GM18868 (cell line): ENCODE data around the gene LIME1.

ENCODE experiments used
- ATAC-seq: cut with Tn5 transposase; IDR thresholded peaks from one replicate; pipeline ENCODE4 v1.9.1; 2021; ENCODE audit warnings: mild to moderate bottlenecking, moderate library complexity; ENCODE audit not compliant: unreplicated experiment

Gene LIME1

DNA sequence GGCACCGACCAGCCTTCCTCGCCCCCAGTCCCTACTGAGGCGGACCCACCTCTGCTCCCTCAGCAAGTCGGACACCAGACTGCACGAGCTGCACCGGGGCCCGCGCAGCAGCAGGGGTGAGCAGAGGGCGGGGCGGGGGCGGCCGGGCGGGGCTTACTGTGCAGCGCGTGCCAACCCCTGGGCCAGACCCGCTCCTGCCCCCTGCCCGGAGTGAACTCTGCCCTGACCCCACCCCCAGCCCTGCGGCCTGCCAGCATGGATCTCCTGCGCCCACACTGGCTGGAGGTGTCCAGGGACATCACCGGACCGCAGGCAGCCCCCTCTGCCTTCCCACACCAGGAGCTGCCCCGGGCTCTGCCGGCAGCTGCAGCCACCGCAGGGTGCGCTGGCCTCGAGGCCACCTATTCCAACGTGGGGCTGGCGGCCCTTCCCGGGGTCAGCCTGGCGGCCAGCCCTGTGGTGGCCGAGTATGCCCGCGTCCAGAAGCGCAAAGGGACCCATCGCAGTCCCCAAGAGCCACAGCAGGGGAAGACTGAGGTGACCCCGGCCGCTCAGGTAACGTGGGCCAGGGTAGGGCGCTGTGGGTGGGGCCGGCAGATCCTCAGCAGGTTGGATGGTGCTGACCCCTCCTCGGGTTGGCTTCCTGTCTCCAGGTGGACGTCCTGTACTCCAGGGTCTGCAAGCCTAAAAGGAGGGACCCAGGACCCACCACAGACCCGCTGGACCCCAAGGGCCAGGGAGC is 1.7 kb downstream of the LIME1 start:
- ATAC-seq = no peak

DNA sequence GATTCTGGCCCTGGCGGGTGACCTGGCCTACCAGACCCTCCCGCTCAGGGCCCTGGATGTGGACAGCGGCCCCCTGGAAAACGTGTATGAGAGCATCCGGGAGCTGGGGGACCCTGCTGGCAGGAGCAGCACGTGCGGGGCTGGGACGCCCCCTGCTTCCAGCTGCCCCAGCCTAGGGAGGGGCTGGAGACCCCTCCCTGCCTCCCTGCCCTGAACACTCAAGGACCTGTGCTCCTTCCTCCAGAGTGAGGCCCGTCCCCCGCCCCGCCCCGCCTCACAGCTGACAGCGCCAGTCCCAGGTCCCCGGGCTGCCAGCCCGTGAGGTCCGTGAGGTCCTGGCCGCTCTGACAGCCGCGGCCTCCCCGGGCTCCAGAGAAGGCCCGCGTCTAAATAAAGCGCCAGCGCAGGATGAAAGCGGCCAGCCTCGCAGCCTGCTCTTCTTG is 2.2 kb downstream of the LIME1 start:
- ATAC-seq = no peak

DNA sequence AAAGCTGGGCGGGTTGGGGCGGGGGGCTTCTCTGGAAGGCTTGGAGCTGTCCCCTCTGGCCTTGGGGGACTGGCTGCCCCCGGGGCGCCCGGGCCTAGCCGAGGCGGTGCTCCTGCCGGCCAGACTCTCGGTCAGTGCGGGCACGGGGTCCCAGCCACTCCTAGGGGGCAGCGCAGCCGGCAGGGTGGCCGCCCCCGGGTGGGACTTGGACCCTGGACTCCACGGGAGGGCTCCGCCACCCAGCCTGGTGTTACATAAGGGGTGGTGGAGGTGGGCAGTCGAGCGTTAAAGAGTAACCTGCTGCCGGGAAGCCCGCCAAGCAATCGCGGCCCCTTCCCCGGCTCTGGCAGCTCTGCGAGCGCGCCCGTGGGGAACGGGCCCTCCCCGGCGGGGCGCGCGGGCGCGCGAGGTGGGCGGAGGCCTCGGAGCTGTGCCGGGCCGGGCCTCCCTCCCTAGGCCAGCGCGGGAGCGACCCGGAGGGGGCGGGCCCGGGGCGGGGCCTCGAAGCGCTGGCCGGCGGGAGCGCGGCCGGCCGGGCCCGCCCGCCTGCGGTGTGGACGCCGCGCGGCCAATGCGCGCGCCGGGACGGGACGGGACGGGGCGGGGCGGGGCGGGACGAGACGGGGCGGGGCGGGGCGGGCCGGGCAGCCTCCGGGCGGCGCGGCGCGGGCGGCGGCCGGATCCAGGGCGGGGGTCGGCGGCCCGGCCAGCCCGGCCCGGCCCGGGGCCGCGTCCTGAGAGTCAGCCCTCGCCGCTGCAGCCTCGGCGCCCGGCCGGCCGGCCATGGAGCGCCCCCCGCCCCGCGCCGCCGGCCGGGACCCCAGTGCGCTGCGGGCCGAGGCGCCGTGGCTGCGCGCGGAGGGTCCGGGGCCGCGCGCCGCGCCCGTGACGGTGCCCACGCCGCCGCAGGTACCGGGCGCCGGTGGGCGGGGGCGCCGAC is 2.9 kb downstream of the LIME1 start, which contains the start of gene SLC2A4RG:
Gene SLC2A4RG (plus strand): TSS at position 647 of the 940 bp plus-strand sequence. CDS start 137 bp downstream, at position 784.
- ATAC-seq = peak; percentile 45

DNA sequence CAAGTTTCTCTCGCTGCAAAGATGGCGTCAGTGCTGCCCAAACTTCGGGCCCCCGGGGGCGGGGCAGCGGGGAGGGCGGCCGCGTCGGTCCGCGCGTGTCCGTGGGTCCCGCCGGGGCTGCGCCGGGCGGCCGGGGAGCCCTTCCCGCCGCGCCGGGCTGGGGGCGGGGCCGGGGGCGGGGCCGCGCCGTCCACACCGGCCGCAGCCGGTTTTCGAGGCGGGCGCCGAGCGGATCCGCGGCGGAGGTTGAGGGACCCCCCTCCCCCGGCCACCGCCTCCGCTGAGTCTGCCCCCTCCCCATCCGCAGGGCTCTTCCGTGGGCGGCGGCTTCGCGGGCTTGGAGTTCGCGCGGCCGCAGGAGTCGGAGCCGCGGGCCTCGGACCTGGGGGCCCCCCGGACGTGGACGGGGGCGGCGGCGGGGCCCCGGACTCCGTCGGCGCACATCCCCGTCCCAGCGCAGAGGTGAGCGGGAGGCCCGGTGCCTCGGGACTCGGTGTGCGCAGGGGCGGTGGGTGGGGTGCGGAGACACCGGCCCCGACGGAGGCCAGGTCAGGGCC is 3.7 kb downstream of the LIME1 start:
- ATAC-seq = no peak

DNA sequence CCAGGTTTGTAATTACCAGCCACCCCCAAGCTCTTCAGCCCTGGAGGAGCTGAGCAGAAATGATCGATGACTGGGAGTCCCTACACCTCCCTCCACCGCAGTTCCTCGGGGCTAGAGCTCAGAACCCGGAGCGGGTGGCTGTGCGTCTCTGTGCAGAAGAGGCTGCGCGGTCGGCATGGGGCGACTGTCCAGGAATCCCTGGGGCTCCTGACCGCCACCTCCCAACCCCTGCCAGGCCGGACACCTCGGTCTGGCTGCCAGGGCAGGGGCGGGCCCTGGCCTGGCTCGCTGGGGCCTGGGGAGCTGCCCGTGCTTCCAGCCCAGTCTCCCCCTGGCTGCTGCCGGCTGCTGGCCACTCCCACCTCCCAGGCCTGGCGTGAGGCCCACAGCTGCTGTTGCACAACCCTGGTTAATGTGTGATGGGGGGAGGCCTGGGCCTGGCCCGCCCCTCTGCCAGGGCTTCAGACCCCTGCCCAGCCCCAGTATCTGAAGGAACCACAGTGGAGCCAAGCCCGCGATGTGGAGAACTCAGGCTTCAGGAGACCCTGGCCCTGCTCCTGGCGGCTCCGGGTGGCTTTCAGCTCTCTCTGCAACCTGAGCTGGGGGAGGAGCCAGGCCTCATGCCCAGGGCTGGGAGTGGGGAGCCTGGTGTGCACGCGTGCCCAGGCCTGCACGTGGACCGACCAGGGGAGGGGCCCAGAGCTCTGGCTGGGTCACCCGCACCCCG is 4.3 kb downstream of the LIME1 start:
- no peak for ATAC-seq

DNA sequence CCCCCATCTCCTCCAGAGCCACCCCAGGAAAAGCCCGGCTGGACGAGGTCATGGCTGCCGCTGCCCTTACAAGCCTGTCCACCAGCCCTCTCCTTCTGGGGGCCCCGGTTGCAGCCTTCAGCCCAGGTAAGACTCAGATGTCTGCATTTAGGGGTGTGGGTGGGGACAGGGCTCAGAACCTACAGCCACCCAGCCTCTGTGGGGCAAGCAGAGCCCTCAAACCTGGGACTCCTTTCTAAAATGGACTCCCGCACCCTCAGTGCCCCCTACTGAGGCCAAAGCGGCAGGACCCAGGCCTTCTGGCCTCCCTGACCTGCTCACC is 4.9 kb downstream of the LIME1 start:
- no peak for ATAC-seq

DNA sequence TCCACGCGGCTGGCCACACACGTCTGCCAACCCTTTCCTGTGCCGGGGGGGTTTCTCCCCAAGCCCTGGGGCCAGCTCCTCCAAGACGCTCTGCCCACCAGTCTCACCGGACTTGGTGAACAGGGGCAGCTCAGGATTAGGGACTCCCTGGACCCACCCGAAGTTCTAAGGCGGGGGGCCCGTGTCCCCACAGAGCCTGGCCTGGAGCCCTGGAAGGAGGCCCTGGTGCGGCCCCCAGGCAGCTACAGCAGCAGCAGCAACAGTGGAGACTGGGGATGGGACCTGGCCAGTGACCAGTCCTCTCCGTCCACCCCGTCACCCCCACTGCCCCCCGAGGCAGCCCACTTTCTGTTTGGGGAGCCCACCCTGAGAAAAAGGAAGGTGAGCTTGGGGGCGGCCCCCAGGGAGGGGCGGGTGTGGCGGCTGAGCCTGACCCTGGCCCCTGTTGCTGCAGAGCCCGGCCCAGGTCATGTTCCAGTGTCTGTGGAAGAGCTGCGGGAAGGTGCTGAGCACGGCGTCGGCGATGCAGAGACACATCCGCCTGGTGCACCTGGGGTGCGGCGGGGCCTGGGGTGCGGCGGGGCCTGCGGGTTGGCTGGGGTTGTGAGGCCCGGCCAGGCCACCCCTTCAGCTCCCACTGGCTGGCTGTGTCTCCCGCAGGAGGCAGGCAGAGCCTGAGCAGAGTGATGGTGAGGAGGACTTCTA is 5.4 kb downstream of the LIME1 start:
- no peak for ATAC-seq

DNA sequence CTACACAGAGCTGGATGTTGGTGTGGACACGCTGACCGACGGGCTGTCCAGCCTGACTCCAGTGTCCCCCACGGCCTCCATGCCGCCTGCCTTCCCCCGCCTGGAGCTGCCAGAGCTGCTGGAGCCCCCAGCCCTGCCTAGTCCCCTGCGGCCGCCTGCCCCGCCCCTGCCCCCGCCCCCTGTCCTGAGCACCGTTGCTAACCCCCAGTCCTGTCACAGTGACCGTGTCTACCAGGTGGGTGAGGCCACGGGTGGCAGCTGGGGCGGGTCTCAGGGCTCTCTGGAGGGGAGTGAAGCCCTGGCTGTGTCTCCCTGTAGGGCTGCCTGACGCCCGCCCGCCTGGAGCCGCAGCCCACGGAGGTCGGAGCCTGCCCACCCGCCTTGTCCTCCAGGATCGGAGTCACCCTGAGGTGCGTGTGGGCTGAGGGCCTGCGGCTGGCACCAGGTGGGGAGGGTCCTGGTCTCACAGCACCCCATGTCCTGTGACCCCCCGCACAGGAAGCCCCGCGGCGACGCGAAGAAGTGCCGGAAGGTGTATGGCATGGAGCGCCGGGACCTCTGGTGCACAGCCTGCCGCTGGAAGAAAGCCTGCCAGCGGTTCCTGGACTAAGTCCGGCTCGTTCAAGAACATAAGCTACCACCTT is 6.0 kb downstream of the LIME1 start:
- no peak for ATAC-seq

DNA sequence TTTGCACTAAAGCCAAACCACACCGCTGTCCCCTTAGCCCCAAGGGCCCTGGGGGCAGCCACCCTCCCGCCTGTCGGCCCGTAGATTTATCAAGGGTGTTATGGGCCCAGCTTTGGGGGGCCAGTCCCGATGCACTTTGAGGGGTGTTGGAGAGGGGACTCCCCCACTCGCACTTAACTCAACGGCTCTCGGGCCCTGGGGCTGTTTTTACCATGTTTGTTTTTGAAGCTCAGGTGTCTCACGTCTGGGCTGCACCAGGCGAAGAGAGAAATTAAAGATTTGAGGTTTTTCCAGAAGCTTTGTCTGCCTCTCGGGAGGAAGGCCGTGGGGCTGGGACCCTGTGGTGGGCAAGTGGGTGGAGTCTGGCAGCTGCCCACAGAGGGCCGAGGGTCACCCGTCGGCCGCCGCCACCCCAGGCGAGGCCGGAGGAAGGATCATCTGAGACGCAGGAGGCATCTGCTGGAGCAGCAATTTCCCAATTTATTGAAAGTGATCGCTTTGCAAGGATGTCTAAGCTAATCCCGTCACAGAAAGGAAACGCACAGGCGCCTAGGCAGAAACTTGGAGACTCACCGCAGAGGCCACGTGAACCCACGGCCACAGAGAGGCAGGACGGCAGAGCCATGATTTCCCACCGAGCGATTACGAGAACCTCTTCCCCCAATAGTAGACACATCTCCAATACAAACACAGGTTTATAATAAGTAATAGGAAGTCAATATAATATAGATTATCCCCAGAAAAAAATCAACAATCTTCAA is 6.9 kb downstream of the LIME1 start:
- ATAC-seq = no peak

DNA sequence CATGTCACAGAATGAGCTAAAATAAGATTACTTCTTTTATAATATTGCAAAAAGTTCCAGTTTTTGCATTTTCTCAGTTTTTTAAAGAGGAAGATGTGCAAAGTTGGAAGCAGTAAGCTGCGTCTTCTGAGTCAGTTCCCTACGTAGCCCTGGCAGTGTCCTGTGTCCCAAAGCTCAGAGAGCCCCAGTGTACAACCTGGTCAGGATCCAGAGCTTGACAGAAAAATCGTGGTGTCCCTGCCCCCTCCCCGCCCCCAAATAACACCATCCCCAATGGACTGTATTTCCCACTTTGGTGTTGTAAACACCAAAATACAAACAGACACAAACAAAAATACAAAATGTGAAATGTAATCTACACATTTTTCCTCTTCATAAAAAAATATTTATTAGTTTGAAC is 7.7 kb downstream of the LIME1 start:
- ATAC-seq = no peak

DNA sequence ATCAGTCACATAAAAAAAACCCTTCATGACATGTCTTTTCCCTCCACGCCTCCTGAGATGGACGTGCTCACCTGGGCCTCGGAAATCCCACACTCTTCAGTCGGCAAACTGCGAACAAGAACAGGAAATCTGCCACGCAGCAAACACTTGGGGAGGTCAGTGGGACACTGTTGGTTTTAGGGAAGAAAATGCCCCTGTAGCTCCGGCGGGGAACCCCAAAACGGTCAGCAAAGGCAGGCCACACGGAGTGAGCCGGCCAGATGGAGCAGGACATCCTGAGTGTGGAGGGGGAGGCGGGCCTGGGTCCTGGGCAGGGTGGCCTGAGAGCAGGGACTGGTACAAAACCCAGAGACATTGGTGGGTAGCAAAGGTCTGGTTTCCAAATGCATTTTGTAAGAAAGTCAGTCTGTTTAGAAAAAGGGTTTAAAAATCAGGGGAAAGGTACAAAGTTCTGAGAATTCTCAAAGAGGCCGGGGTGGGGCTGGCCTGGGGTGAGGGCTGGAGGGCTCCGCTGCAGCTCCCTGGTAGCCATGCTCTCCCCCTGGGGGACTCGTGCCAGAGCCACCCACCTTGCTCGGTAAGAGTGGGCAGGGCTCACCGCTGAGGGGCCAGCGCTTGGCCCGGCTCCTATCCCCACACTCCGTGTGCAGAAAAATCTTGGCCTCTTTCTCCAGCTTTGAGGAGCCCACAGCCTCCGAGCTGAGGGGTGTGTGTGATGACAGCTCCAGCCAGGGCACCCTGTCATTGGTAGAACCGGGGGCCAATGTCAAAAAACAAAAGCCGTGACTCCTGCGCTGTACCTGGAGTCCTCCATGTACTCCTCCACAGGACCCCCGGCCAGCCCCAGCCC is 8.3 kb downstream of the LIME1 start:
- ATAC-seq = no peak

DNA sequence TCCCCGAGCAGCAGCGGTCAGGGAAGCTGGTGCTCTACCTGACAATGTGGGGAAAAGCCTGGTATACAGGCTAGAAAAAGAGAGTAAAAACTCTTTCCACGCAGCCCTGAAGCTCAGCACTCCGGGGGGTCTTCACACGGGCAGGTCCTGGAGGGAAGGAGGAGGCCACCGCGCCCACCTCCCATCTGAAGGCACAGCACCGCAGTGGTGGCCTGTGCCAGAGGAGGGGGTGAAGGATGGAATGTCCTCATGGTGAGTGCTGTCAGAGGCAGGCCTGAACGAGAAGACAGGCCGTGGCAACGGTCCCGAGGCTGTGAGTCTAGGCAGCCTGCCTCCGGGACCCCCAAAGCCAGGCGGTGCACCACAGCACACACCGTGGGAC is 9.0 kb downstream of the LIME1 start:
- no peak for ATAC-seq

DNA sequence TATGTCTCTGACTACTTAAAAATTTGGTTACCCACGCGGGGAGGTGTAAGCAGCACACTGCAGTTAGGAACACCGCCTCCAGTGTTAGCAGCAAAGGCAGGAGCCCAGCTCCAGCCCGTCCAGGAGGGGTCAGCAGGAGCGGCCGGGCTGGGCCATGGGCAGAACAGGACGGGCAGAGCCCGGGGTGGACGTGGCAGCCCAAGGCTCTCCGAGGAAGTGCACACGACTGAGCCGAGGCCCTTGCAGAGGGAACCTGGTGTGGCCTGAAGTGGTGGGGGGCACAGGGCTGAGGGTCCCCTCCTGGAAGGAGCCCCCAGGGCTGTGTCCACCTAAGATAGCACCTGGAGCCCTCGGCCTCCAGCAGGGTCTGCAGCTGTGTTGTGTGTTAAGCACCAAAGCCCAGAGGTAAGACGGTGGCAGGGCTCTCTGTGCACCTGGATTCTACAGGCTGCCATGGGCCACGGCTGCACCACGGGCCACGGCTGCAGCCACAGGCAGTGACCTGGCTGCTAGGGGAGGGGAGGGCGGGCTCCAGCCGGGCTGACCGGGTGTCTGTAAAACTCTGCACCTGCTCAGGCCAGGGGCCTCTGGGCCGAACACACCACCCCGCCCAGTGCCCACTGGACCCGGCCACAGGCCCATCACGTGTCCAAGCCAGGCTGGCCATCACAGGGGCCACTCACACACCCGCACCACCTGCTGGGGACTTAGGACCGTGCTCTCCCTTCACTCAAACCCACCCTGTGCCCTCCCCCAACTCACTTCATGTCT is 9.7 kb downstream of the LIME1 start:
- no peak for ATAC-seq

DNA sequence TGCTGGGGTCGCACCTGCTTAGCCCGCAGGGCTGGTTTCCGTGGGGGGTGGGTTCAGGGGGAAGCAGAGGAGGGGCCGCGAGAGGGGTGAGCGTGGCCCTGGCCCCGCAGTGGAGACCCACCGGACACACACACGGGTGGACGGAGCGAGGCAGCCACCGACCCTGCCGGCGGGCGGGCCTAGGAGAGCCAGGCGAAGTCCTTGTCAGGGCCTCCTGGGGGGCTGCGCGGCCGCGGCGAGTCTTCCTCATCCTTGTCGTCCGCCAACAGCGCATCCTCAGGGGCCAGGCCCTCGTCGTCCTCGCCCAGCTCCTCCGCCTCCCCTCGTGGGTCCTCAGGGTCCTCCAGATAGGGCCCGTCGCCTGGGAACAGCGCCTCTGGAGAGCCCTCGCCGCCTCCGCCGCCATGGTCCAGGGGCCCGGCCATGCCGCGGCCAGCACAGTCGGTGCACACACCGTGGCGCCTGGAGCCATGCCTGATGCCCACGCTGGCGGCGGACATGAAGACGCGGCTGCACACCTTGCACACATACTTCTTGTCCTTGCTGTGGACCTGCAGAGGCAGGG is 10.4 kb downstream of the LIME1 start:
- ATAC-seq = no peak

DNA sequence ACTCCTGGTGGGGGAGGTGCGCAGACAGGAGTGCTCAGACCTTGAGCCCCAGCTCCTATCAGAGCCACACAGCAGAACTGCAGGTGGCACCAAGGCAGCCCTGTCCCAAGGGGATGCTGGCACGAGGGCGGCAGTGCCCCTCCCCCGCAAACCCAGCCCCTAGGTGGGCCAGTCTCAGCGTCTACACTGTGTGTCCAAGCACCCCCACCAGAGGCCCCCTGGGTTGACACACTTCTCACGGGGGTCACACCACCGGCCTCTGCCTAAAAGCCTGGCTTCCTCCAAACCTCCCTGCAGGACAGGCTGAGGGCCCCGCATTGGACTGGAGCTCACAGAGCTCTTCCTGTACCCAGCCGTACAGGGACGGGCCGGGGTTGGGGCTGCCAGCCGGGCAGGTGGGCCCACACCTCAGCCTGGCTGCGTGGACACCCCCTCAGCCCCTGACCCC is 11.2 kb downstream of the LIME1 start:
- ATAC-seq = no peak

DNA sequence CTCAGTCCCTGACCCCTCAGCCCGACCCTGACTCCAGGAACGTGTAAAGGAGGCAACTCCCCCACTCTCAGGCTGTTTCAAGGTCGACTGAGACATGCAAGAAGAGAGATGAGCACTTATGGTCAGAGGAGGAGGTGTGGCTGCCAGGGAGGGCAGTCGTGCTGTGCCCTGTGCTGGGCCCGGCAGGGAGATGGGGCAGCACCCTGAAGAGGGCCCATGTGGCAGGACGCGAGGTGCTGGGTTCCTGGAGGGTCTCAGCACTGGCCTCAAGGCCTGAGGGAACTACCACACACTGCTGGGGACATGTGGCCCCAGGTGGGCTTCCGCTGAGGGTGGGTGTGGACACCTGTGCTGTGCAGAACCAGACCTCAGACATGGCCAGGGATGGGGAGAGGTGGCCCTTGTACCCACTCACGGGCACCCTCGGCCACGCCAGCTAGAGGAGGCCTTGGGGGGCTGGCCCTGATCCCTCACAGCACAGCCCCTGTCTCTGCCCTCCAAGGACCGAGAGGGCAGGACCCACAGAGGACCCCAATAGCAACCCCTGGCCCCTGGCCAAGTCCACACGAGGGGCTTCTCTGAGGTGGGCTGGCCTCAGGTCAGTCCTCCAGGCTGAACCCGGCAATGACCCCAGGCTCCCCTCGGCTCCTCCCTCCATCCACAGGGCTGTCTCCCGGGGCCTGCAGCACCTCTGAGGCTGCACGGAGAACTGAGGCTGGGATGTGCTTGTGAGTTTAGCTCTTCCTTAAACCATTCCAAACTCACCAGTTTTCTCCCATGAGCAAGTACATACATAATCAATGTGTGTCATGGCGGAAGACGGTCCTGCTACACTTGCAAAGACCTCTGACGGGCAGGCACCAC is 11.8 kb downstream of the LIME1 start:
- ATAC-seq = no peak
